Small intestine (tissue), 7 donors: ENCODE measurements around the gene MBD5. TPM values are rescaled to one million over a fixed set of nuclear protein-coding genes. Genes with fewer than 3 reads are reported as not detected.

Source experiments
- DNase-seq, 2 donors: peaks; one replicate each; pipeline versions ENCODE4 v3.0.0 to v3.0.0-alpha.2; 2013
- FAIRE-seq: peaks from 2 replicates; lab custom pipeline; 2012; peaks lifted over from hg19 to GRCh38; lab: Jason Lieb, UNC
- H3K27ac ChIP-seq, 3 donors: one replicate each; pipeline ENCODE4 v1.5.1; 2013; ENCODE audit warnings: low read length in 2 of 3, mild to moderate bottlenecking in 2 of 3, control low read depth in 1 of 3, inconsistent platforms in 1 of 3, low read depth in 1 of 3, moderate library complexity in 1 of 3
- H3K27me3 ChIP-seq, 3 donors: one replicate each; pipeline ENCODE4 v1.6.1; 2013; ENCODE audit warnings: low read length in 3 of 3, inconsistent platforms in 1 of 3; ENCODE audit not compliant: control insufficient read depth in 3 of 3, insufficient read depth in 3 of 3
- H3K36me3 ChIP-seq, 3 donors: one replicate each; pipeline ENCODE4 v1.6.1; 2013; ENCODE audit warnings: low read length in 3 of 3, inconsistent platforms in 1 of 3, low read depth in 1 of 3, mild to moderate bottlenecking in 1 of 3, moderate library complexity in 1 of 3; ENCODE audit not compliant: control insufficient read depth in 3 of 3, insufficient read depth in 2 of 3
- H3K4me1 ChIP-seq, 3 donors: one replicate each; pipeline ENCODE4 v1.6.1; 2013; ENCODE audit warnings: low read length in 2 of 3, inconsistent platforms in 1 of 3, low read depth in 1 of 3, mild to moderate bottlenecking in 1 of 3, moderate library complexity in 1 of 3; ENCODE audit not compliant: control insufficient read depth in 3 of 3, insufficient read depth in 2 of 3
- H3K4me3 ChIP-seq, 3 donors: one replicate each; pipeline ENCODE4 v1.5.1; 2013; ENCODE audit warnings: low read length in 3 of 3, control low read depth in 1 of 3, inconsistent platforms in 1 of 3, low read depth in 1 of 3, mild to moderate bottlenecking in 1 of 3, moderate library complexity in 1 of 3
- H3K9me3 ChIP-seq, 2 donors: one replicate each; pipeline ENCODE4 v1.6.1; 2013; ENCODE audit warnings: low read depth in 1 of 2, low read length in 1 of 2; ENCODE audit not compliant: control insufficient read depth in 2 of 2, insufficient read depth in 1 of 2
- WGBS, 3 donors: extraction: QIAGEN DNeasy Blood & Tissue Kit; methylation state at CpG; one replicate each; pipeline ENCODE4 v1.1.7; 2013; 5-methylcytosine and 5-hydroxymethylcytosine counted together
- polyA plus RNA-seq, 4 donors: library from polyadenylated mRNA; stranded (reverse) in 3 of 4; unstranded in 1 of 4; fragments of 200-250 nt in 3 of 4; fragments of 120-200 nt in 1 of 4; gene quantifications; one replicate each; pipeline versions ENCODE4 v1.2.1 to v1.2.3, GENCODE V29; 2013
- donor health status: healthy with polysubstance abuse.
- donor health status: control.
- donor health status: control.
- donor health status: Bipolar disorder and iron deficiency.
- donor health status: healthy.

MBD5 gene
- polyA plus RNA-seq, 4 donors = 2.7 to 19.2 (median 4.7) TPM

GRCh38 chr2:148301362-148301761 lies 280.5 kb downstream of the MBD5 start:
- H3K9me3 ChIP-seq = no peaks in the 10 kb centered on the region
- H3K36me3 ChIP-seq = no peaks in the 10 kb centered on the region
- no peak for FAIRE-seq
- H3K4me1 ChIP-seq = peaks cover 0 to 4% (median 0%) of the 10 kb centered on the region in 3 donors
- no peak overlapping the region for H3K4me3 ChIP-seq
- no peaks in the 10 kb centered on the region for H3K27me3 ChIP-seq
- WGBS, 3 donors = 18 to 56% (median 36%) methylated on average over 3 of the region's 3 CpGs
- DNase-seq = peak; percentile 33 to 74
- H3K27ac ChIP-seq = no peak overlapping the region

- H3K36me3 ChIP-seq = no peaks in the 10 kb centered on the region
- no peak overlapping the region for H3K27ac ChIP-seq
- no peaks in the 10 kb centered on the region for H3K27me3 ChIP-seq
- H3K9me3 ChIP-seq = no peaks in the 10 kb centered on the region
- DNase-seq (no peak), FAIRE-seq (no peak)
- H3K4me3 ChIP-seq = no peak overlapping the region
- 91 to 96% (median 94%) methylated on average over 4 of the region's 4 CpGs for WGBS, 3 donors
- peaks cover 0 to 4% (median 0%) of the 10 kb centered on the region in 3 donors for H3K4me1 ChIP-seq
These were observed 281.6 kb downstream of the MBD5 start for GRCh38 chr2:148302526-148302925.

GRCh38 chr2:148303161-148303560 lies 282.3 kb downstream of the MBD5 start:
- Histone ChIP-seq H3K4me1 (peaks cover 0 to 4% (median 0%) of the 10 kb centered on the region in 3 donors), H3K27ac (no peak overlapping the region), H3K27me3 (no peaks in the 10 kb centered on the region), H3K36me3 (no peaks in the 10 kb centered on the region), H3K4me3 (no peak overlapping the region), H3K9me3 (no peaks in the 10 kb centered on the region)
- 81 to 98% (median 96%) methylated on average over 2 of the region's 2 CpGs for WGBS, 3 donors
- FAIRE-seq (no peak), DNase-seq (no peak)

- FAIRE-seq (no peak), DNase-seq (no peak)
- H3K4me3 ChIP-seq = no peak overlapping the region
- H3K4me1 ChIP-seq = peaks cover 0 to 4% (median 0%) of the 10 kb centered on the region in 3 donors
- WGBS, 3 donors = 79 to 92% (median 88%) methylated on average over 5 of the region's 5 CpGs
- no peaks in the 10 kb centered on the region for H3K36me3 ChIP-seq
- no peak overlapping the region for H3K27ac ChIP-seq
- H3K9me3 ChIP-seq = no peaks in the 10 kb centered on the region
- H3K27me3 ChIP-seq = no peaks in the 10 kb centered on the region
These were observed 284.6 kb downstream of the MBD5 start for GRCh38 chr2:148305476-148305875.

GRCh38 chr2:148306027-148306426 lies 285.1 kb downstream of the MBD5 start:
- H3K27ac ChIP-seq = no peak overlapping the region
- peaks cover 0 to 3% (median 0%) of the 10 kb centered on the region in 3 donors for H3K4me1 ChIP-seq
- WGBS, 3 donors = 95 to 97% (median 97%) methylated on average over 2 of the region's 2 CpGs
- DNase-seq (no peak), FAIRE-seq (no peak)
- no peaks in the 10 kb centered on the region for H3K27me3 ChIP-seq
- H3K36me3 ChIP-seq = no peaks in the 10 kb centered on the region
- no peaks in the 10 kb centered on the region for H3K9me3 ChIP-seq
- no peak overlapping the region for H3K4me3 ChIP-seq

GRCh38 chr2:148317598-148317997 lies 296.7 kb downstream of the MBD5 start:
- 62 to 65% (median 64%) methylated on average over 3 of the region's 3 CpGs for WGBS, 3 donors
- no peaks in the 10 kb centered on the region for H3K4me1 ChIP-seq
- DNase-seq (no peak), FAIRE-seq (no peak)
- no peak overlapping the region for H3K4me3 ChIP-seq
- H3K27ac ChIP-seq = no peak overlapping the region
- no peaks in the 10 kb centered on the region for H3K9me3 ChIP-seq
- H3K36me3 ChIP-seq = peaks cover 0 to 5% (median 0%) of the 10 kb centered on the region in 3 donors
- H3K27me3 ChIP-seq = no peaks in the 10 kb centered on the region

GRCh38 chr2:148338541-148338940 lies 317.6 kb downstream of the MBD5 start:
- Histone ChIP-seq H3K9me3 (no peaks in the 10 kb centered on the region), H3K27me3 (no peaks in the 10 kb centered on the region), H3K4me1 (no peaks in the 10 kb centered on the region), H3K27ac (no peak overlapping the region), H3K4me3 (no peak overlapping the region), H3K36me3 (peaks cover 0 to 4% (median 4%) of the 10 kb centered on the region in 3 donors)
- FAIRE-seq = no peak
- DNase-seq = no peak

GRCh38 chr2:148342086-148342485 lies 321.2 kb downstream of the MBD5 start:
- Histone ChIP-seq H3K27me3 (no peaks in the 10 kb centered on the region), H3K27ac (no peak overlapping the region), H3K4me3 (no peak overlapping the region), H3K36me3 (peaks cover 0 to 4% (median 0%) of the 10 kb centered on the region in 3 donors), H3K4me1 (no peaks in the 10 kb centered on the region), H3K9me3 (no peaks in the 10 kb centered on the region)
- FAIRE-seq (no peak), DNase-seq (no peak)
- WGBS, 3 donors = 97 to 99% (median 97%) methylated on average over 4 of the region's 4 CpGs

GRCh38 chr2:148350199-148350598 lies 329.3 kb downstream of the MBD5 start:
- Histone ChIP-seq H3K27ac (no peak overlapping the region), H3K36me3 (no peaks in the 10 kb centered on the region), H3K4me3 (no peak overlapping the region), H3K4me1 (no peaks in the 10 kb centered on the region), H3K9me3 (no peaks in the 10 kb centered on the region), H3K27me3 (no peaks in the 10 kb centered on the region)
- 85 to 100% (median 91%) methylated on average over 1 of the region's 1 CpG for WGBS, 3 donors
- FAIRE-seq (no peak), DNase-seq (no peak)
